ENCODE measurements around the gene KRTAP21-2.

Gene KRTAP21-2

DNA sequence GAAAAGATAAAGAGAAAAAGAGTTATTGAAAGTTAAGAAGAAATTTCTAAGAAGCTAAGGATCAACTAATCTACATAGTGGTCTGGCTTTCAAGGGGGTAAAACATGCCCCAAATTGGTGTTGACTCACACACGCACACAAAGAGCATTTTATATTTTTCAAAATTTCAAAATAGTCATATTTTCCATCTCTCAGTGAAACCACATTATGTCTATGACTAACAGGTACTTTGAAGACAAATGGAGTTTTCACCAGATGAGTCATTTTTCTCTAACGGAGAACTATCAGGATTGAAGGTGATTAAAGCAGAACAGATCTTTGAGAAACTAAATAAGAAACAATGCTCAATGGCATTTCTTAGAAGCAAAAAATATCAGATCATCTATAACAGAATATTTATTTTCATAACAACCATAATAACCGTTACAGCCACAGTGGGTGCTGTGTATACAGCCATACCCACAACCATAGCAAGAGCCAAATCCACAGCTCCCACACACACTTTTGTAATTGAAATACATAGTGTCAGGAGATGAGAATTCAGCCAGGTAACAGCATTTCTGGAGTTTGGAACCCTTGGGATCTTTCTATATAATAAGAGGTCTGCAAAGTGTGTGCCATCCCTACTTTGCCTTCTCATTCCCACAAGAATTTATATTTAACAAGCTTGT lies 28.7 kb downstream of the KRTAP21-2 start, which contains the start of gene KRTAP21-3:
Gene KRTAP21-3, minus strand, starts transcription at position 539 of the 671 bp plus-strand sequence. Its CDS starts 18 bp downstream, at position 521.
- Histone ChIP-seq H3K4me1 (ENCODE audit: control insufficient read depth, low read length) (no peaks in the 10 kb centered on the region), H3K27me3 (ENCODE audit: control insufficient read depth, low read length) (no peaks in the 10 kb centered on the region), H3F3A (ENCODE audit: control insufficient read depth, insufficient read depth) (no peaks in the 10 kb centered on the region), H3K36me3 (ENCODE audit: control insufficient read depth, low read length) (no peaks in the 10 kb centered on the region), H3K79me2 (ENCODE audit: control insufficient read depth, low read length) (no peaks in the 10 kb centered on the region), H4K20me1 (ENCODE audit: control insufficient read depth, insufficient read depth, low read depth, low read length) (no peaks in the 10 kb centered on the region), H3K4me2 (ENCODE audit: low read length) (no peak within 1 kb of the TSS), H3K9me2 (replicated peaks; ENCODE audit: control insufficient read depth, low read length) (no peaks in the 10 kb centered on the region), H3K4me3 (ENCODE audit: low read length) (no peak within 1 kb of the TSS), H3K27ac (ENCODE audit: low read depth, low read length) (no peak within 1 kb of the TSS), H3K9me3 (ENCODE audit: control insufficient read depth, insufficient read depth, low read length) (no peaks in the 10 kb centered on the region)
- TF ChIP-seq EZH2phosphoT487 (IDR thresholded peaks at IDR 0.05; ENCODE audit: borderline replicate concordance, low read length), result no peak
- TF ChIP-seq, protein P1, sequence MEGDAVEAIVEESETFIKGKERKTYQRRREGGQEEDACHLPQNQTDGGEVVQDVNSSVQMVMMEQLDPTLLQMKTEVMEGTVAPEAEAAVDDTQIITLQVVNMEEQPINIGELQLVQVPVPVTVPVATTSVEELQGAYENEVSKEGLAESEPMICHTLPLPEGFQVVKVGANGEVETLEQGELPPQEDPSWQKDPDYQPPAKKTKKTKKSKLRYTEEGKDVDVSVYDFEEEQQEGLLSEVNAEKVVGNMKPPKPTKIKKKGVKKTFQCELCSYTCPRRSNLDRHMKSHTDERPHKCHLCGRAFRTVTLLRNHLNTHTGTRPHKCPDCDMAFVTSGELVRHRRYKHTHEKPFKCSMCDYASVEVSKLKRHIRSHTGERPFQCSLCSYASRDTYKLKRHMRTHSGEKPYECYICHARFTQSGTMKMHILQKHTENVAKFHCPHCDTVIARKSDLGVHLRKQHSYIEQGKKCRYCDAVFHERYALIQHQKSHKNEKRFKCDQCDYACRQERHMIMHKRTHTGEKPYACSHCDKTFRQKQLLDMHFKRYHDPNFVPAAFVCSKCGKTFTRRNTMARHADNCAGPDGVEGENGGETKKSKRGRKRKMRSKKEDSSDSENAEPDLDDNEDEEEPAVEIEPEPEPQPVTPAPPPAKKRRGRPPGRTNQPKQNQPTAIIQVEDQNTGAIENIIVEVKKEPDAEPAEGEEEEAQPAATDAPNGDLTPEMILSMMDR (IDR thresholded peaks at IDR 0.05; ENCODE audit: low read depth, low read length, poor library complexity, severe bottlenecking), result no peak

DNA sequence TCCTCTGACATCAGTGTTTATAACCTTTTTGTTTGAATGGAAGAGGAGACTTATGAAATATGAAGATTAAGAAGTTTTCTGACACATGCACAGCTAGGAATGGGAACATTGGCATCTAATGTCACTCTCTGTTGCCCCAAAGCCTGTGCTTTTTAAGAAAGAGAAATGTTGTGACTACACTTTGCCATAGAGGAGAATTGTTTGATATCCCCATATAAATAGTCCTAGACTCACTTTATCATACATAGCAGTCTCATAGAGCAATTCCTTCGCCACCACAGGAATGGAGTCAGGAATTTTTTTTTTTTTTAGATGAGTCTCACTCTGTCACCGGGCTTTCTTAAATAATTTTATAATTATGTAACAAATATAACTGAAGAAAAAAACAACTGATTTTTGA lies 30.0 kb downstream of the KRTAP21-2 start:
- Histone ChIP-seq H3K36me3 (ENCODE audit: control insufficient read depth, low read length) (no peaks in the 10 kb centered on the region), H4K20me1 (ENCODE audit: control insufficient read depth, insufficient read depth, low read depth, low read length) (no peaks in the 10 kb centered on the region), H3F3A (ENCODE audit: control insufficient read depth, insufficient read depth) (no peaks in the 10 kb centered on the region), H3K9me3 (ENCODE audit: control insufficient read depth, insufficient read depth, low read length) (no peaks in the 10 kb centered on the region), H3K9me2 (replicated peaks; ENCODE audit: control insufficient read depth, low read length) (no peaks in the 10 kb centered on the region), H3K4me3 (ENCODE audit: low read length) (no peak overlapping the region), H3K4me2 (ENCODE audit: low read length) (no peak overlapping the region), H3K79me2 (ENCODE audit: control insufficient read depth, low read length) (no peaks in the 10 kb centered on the region), H3K27me3 (ENCODE audit: control insufficient read depth, low read length) (no peaks in the 10 kb centered on the region), H3K27ac (ENCODE audit: low read depth, low read length) (no peak overlapping the region), H3K4me1 (ENCODE audit: control insufficient read depth, low read length) (no peaks in the 10 kb centered on the region)
- TF ChIP-seq, protein P1 (IDR thresholded peaks at IDR 0.05; ENCODE audit: low read depth, low read length, poor library complexity, severe bottlenecking), result no peak
- TF ChIP-seq EZH2phosphoT487 (IDR thresholded peaks at IDR 0.05; ENCODE audit: borderline replicate concordance, low read length), result no peak

DNA sequence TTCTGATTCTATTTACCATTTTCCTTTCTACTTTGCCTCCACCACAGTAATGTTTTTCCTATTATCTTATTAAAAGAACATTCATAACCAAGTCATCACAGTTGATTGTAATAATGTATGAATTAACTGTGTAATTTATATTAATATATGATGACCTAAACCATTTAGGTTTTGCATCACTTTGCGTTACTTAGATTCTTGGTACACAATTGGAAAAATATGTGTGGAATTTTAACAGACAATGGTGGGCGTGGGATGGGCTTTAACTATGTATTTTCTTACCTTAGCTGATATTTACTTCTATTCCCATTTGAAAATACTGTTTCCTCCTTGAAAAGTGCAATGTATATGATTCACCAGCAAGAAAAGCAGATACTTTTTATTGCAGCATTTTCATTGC lies 32.1 kb downstream of the KRTAP21-2 start:
- Histone ChIP-seq H4K20me1 (ENCODE audit: control insufficient read depth, insufficient read depth, low read depth, low read length) (no peaks in the 10 kb centered on the region), H3K27ac (ENCODE audit: low read depth, low read length) (no peak overlapping the region), H3K9me2 (replicated peaks; ENCODE audit: control insufficient read depth, low read length) (no peaks in the 10 kb centered on the region), H3K9me3 (ENCODE audit: control insufficient read depth, insufficient read depth, low read length) (no peaks in the 10 kb centered on the region), H3K36me3 (ENCODE audit: control insufficient read depth, low read length) (no peaks in the 10 kb centered on the region), H3F3A (ENCODE audit: control insufficient read depth, insufficient read depth) (no peaks in the 10 kb centered on the region), H3K4me1 (ENCODE audit: control insufficient read depth, low read length) (no peaks in the 10 kb centered on the region), H3K4me2 (ENCODE audit: low read length) (no peak overlapping the region), H3K27me3 (ENCODE audit: control insufficient read depth, low read length) (no peaks in the 10 kb centered on the region), H3K4me3 (ENCODE audit: low read length) (no peak overlapping the region), H3K79me2 (ENCODE audit: control insufficient read depth, low read length) (no peaks in the 10 kb centered on the region)
- TF ChIP-seq EZH2phosphoT487 (IDR thresholded peaks at IDR 0.05; ENCODE audit: borderline replicate concordance, low read length), result no peak
- TF ChIP-seq, protein P1 (IDR thresholded peaks at IDR 0.05; ENCODE audit: low read depth, low read length, poor library complexity, severe bottlenecking), result no peak

Measured in DOHH2 (cell line).